GM10248 (cell line): ENCODE measurements around the gene POMC.

Experiments used
- CTCF ChIA-PET: fragments of 300-600 bp; sonication (Branson Sonifier 250); formaldehyde crosslinking; extraction: SDS; loops from one replicate; lab custom pipeline; 2021; ENCODE audit warnings: antibody characterized with exemption; lab: Yijun Ruan, JAX
- POLR2A ChIA-PET: fragments of 350-650 bp; sonication (Branson Sonifier 250); formaldehyde crosslinking; extraction: SDS; loops from one replicate; lab custom pipeline; 2020; ENCODE audit warnings: antibody characterized with exemption; lab: Yijun Ruan, JAX
- DNase-seq: peaks from one replicate; pipeline ENCODE4 v3.0.0; 2012; ENCODE audit errors: extremely low spot score
- TF ChIP-seq, protein P1 (sequence below): IDR thresholded peaks from 2 replicates; pipeline ENCODE4 v1.5.1; 2012; ENCODE audit warnings: mild to moderate bottlenecking, low read depth; ENCODE audit errors: extremely low read depth, missing control alignments, control extremely low read depth

The POMC gene

GRCh38 chr2:25122367-25122766 lies 46.0 kb downstream of the POMC start:
- POLR2A ChIA-PET = no interaction called here
- TF ChIP-seq, protein P1, sequence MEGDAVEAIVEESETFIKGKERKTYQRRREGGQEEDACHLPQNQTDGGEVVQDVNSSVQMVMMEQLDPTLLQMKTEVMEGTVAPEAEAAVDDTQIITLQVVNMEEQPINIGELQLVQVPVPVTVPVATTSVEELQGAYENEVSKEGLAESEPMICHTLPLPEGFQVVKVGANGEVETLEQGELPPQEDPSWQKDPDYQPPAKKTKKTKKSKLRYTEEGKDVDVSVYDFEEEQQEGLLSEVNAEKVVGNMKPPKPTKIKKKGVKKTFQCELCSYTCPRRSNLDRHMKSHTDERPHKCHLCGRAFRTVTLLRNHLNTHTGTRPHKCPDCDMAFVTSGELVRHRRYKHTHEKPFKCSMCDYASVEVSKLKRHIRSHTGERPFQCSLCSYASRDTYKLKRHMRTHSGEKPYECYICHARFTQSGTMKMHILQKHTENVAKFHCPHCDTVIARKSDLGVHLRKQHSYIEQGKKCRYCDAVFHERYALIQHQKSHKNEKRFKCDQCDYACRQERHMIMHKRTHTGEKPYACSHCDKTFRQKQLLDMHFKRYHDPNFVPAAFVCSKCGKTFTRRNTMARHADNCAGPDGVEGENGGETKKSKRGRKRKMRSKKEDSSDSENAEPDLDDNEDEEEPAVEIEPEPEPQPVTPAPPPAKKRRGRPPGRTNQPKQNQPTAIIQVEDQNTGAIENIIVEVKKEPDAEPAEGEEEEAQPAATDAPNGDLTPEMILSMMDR = no peak
- CTCF ChIA-PET = interaction anchor here (1.7 to 4.0 kb wide), 3 partner anchors 16 to 712 kb away, joined by 3 to 21 read pairs (median 5); no protein-coding TSS in a partner anchor
- DNase-seq = no peak

DNA sequence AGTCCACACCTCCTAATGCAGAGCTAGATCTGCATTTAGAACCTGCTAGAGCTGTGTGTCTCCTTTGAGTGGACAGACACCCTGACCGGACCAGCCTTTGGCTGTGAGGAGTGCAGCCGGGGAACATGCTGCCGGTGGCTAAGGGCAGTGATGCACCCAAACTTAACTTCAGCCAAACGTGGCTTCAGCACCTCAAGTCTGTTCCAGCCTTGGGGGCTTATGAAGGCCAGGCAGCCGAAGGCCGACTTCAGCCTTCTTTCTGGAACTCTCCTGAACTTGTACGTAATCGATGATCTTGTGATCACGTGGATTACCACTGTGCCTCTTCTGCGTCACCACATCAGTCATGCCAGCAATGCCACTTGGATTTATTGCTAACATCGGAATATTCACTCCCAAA lies 49.1 kb downstream of the POMC start:
- no peak for DNase-seq
- ChIA-PET POLR2A (no interaction called here), CTCF (interaction anchor here (1.3 to 2.1 kb wide), 4 partner anchors 10 to 144 kb away, joined by 3 to 10 read pairs (median 4); no protein-coding TSS in a partner anchor)
- TF ChIP-seq, protein P1 = no peak

GRCh38 chr2:25116956-25117355 lies 51.4 kb downstream of the POMC start:
- ChIA-PET POLR2A (no interaction called here), CTCF (interaction anchor here (3.4 kb wide), 1 partner anchor 12 kb away, joined by 16 read pairs; no protein-coding TSS in a partner anchor)

DNA sequence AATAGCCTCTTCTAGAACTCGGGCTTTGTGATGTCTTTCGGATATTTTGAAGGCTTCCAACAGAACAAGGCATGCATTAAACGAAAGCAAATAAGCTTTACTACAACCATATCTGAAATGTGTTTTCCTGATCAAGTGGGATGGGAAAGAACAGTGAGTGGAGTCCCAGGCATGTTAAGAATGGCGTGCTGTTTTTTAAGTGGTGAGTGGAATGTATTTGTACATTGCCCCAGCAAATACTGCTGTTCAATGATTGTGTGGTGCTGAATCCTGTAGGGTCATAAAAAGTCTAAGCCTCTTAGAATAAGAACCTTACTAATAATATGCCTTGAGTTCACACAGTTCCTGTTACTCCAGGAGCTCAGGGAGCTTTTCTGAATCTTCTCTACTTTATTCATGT lies 52.5 kb downstream of the POMC start:
- CTCF ChIA-PET = interaction anchor here (1.0 to 3.4 kb wide), 4 partner anchors 13 to 140 kb away, joined by 3 to 16 read pairs (median 8); no protein-coding TSS in a partner anchor
- POLR2A ChIA-PET = no interaction called here
- TF ChIP-seq, protein P1 = no peak
- DNase-seq = no peak

More at GRCh38 chr2:25116956-25117355, 51.4 kb downstream of the POMC start:
- TF ChIP-seq, protein P1 = no peak
- no peak for DNase-seq

GRCh38 chr2:25115249-25115883 lies 53.0 kb downstream of the POMC start:
- TF ChIP-seq, protein P1 = no peak
- ChIA-PET CTCF (interaction anchor here (1.0 to 3.4 kb wide), 5 partner anchors 13 to 706 kb away, joined by 3 to 16 read pairs (median 3); no protein-coding TSS in a partner anchor), POLR2A (no interaction called here)
- no peak for DNase-seq

DNA sequence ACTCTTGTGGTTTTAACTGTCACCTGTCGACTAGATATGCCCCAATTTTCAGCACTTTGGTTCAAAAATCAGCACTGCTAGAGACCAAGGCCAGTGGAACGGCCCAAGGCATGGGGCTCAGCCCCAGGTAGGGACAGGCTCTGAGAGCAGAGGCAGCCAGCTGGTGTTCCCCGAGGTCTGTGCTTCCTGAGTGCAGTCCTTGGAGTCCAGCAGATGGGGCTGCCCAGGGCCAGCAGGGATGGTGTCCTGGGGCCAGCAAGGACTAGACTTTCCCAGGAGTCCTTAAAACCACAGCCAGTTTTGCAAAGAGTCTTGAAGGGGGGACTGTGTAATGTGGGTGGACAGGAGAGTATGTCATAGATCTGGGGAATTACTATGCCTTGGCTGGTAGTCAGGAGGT lies 56.3 kb downstream of the POMC start:
- ChIA-PET CTCF (interaction anchor here (1.4 kb wide), 1 partner anchor 13 kb away, joined by 4 read pairs; no protein-coding TSS in a partner anchor), POLR2A (no interaction called here)
- DNase-seq = no peak
- TF ChIP-seq, protein P1 = no peak
